Breast epithelium (tissue), 4 donors: ENCODE results near the gene CDK5RAP2. TPM values are rescaled to one million over a fixed set of nuclear protein-coding genes. Genes with fewer than 3 reads are reported as not detected.

Experiments
- DNase-seq, 2 donors: peaks; one replicate each; pipeline ENCODE4 v3.0.0-alpha.2; 2019; ENCODE audit warnings: low spot score in 2 of 2
- H3K27ac ChIP-seq, 2 donors: fragments of 200-600 bp; sonication (generic) in 1 of 2; one replicate each; pipeline ENCODE4 v1.5.1; 2016 to 2019; ENCODE audit warnings: mild to moderate bottlenecking in 1 of 2
- H3K27me3 ChIP-seq, 2 donors: fragments of 200-600 bp; sonication (generic) in 1 of 2; one replicate each; pipeline versions ENCODE4 v1.5.1 to v1.6.0; 2017 to 2019; ENCODE audit warnings: control low read depth in 1 of 2, mild to moderate bottlenecking in 1 of 2
- H3K36me3 ChIP-seq: fragments of 200-600 bp; one replicate; pipeline ENCODE4 v1.5.1; 2019
- H3K4me1 ChIP-seq, 2 donors: fragments of 200-600 bp; sonication (generic); one replicate each; pipeline ENCODE4 v1.5.1; 2016 to 2019; ENCODE audit warnings: control low read depth in 1 of 2
- H3K4me3 ChIP-seq, 3 donors: fragments of 200-600 bp; sonication (generic); 1 replicate in 2 of 3; 2 replicates in 1 of 3; pipeline ENCODE4 v1.5.1; 2016 to 2019; ENCODE audit warnings: mild to moderate bottlenecking in 3 of 3, moderate library complexity in 2 of 3
- H3K9me3 ChIP-seq, 2 donors: fragments of 200-600 bp; sonication (generic) in 1 of 2; one replicate each; pipeline ENCODE4 v1.5.1; 2016 to 2019; ENCODE audit warnings: control low read depth in 1 of 2
- POLR2A ChIP-seq: fragments of 450-650 bp; IDR thresholded peaks from one replicate; pipeline ENCODE4 v1.6.1; 2016; ENCODE audit warnings: antibody characterized with exemption, mild to moderate bottlenecking, moderate library complexity
- POLR2AphosphoS5 ChIP-seq, 3 donors: sonication (generic); formaldehyde crosslinking; IDR thresholded peaks; one replicate each; pipeline ENCODE4 v1.6.1; 2017; ENCODE audit warnings: antibody characterized with exemption in 3 of 3
- intact Hi-C: fragments of 100-400 bp; cut with DNase I; formaldehyde crosslinking; loops from one replicate; pipeline ENCODE4 v1.15.1; 2023; ENCODE audit warnings: low total_unique reads
- total RNA-seq, 3 donors: library from RNA; depleted of rRNA; stranded (reverse); fragments of >200 nt; gene quantifications; one replicate each; pipeline ENCODE4 v1.1.0, GENCODE V29; 2016
- TF ChIP-seq, protein P1 (sequence below), 3 donors: fragments of 450-650 bp; IDR thresholded peaks; one replicate each; pipeline ENCODE4 v1.5.1; 2016 to 2017; ENCODE audit warnings: antibody characterized with exemption in 3 of 3, mild to moderate bottlenecking in 3 of 3, moderate library complexity in 3 of 3

CDK5RAP2 gene
- total RNA-seq, 3 donors from 2014 or later, result 44.5 to 77.4 (median 60.6) TPM

DNA sequence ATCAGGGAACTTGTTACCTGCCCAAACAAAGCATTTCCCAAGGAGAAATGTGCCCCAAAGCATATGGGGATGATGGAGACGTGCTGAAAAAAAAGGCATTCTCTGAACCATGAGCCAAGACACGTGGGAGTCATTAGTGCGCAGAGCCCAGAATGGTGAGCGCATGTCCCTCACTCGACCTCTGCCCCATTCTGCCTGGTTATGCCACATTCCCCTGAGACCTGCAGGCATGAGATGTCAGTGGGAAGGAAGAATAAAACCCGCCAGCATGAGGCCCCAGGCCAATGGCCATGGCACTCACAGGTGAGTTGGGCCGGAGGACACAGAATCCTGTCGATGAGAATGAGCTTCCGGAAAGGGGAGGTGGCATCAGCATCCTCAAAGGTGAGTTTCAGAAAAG is 228.9 kb downstream of the CDK5RAP2 start:
- TF ChIP-seq POLR2A (no peak), POLR2AphosphoS5 (IDR thresholded peaks at IDR 0.05) (no peak)
- TF ChIP-seq, protein P1, sequence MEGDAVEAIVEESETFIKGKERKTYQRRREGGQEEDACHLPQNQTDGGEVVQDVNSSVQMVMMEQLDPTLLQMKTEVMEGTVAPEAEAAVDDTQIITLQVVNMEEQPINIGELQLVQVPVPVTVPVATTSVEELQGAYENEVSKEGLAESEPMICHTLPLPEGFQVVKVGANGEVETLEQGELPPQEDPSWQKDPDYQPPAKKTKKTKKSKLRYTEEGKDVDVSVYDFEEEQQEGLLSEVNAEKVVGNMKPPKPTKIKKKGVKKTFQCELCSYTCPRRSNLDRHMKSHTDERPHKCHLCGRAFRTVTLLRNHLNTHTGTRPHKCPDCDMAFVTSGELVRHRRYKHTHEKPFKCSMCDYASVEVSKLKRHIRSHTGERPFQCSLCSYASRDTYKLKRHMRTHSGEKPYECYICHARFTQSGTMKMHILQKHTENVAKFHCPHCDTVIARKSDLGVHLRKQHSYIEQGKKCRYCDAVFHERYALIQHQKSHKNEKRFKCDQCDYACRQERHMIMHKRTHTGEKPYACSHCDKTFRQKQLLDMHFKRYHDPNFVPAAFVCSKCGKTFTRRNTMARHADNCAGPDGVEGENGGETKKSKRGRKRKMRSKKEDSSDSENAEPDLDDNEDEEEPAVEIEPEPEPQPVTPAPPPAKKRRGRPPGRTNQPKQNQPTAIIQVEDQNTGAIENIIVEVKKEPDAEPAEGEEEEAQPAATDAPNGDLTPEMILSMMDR (IDR thresholded peaks at IDR 0.05), result no peak
- intact Hi-C loops, result loop anchor here (1.0 kb wide), 1 partner anchor 11 kb away; no protein-coding TSS in a partner anchor
- H3K9me3 ChIP-seq, result no peaks in the 10 kb centered on the region
- no peaks in the 10 kb centered on the region for H3K4me1 ChIP-seq
- no peak for DNase-seq
- H3K4me3 ChIP-seq, result no peak overlapping the region
- no peaks in the 10 kb centered on the region for H3K27me3 ChIP-seq
- H3K36me3 ChIP-seq, result no peaks in the 10 kb centered on the region
- no peak overlapping the region for H3K27ac ChIP-seq

DNA sequence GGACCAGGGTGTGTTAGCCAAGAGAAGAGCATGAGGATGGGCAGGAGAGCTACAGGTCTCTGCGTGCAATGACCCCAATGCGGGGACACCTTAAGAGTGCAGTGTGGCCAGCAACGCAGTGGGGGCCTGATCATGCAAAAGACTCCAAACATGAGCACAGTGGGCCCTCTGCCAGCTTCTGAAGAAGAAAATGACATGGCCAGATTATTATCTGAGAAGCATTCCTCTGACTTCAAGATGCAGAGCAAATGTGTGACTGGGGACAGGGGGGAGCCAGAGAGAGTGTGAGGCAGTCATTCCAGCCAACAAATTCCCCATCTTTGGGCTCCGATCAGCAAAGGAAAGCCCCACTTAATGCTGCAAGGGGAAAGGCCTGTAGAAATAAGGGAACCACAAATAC is 229.4 kb downstream of the CDK5RAP2 start:
- H3K36me3 ChIP-seq, result no peaks in the 10 kb centered on the region

DNA sequence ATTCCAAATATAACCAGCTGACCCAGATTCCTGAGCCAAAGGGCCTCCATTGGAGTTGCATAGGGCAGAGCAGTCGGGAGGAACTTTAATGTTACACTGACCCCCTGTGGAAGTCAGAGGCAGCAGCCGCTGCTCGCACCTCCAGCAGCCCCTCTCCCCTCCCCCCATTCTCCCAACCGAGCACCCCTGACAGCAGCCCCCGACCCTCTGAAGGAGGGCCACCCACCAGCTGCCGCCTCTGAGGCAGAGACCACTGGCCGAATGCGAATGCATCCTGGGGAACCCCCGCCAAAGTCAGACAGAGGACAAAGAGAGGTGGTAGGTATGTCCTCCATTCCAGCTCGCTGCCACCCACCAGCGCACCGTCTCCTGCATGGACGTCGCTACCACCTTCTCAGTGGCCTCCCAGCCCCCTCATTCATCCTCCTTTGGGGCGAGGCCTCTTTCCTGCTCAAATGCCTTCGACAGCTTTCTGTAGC is 231.0 kb downstream of the CDK5RAP2 start:
- H3K4me3 ChIP-seq, result no peak overlapping the region
- no peak for TF ChIP-seq POLR2AphosphoS5 (IDR thresholded peaks at IDR 0.05)
- TF ChIP-seq, protein P1 (IDR thresholded peaks at IDR 0.05), result peak in 2 of 3 donors; percentile 38 to 41
- H3K4me1 ChIP-seq, result no peaks in the 10 kb centered on the region
- no peak for DNase-seq
- no peak overlapping the region for H3K27ac ChIP-seq
- H3K27me3 ChIP-seq, result no peaks in the 10 kb centered on the region
- no peaks in the 10 kb centered on the region for H3K9me3 ChIP-seq
- intact Hi-C loops, result loop anchor here (5.0 kb wide), 1 partner anchor 497 kb away; no protein-coding TSS in a partner anchor
- H3K36me3 ChIP-seq, result no peaks in the 10 kb centered on the region

More for the DNA sequence above, 229.4 kb downstream of the CDK5RAP2 start:
- no peaks in the 10 kb centered on the region for H3K4me1 ChIP-seq
- H3K27ac ChIP-seq, result no peak overlapping the region
- no peaks in the 10 kb centered on the region for H3K27me3 ChIP-seq
- TF ChIP-seq POLR2AphosphoS5 (IDR thresholded peaks at IDR 0.05), result no peak
- TF ChIP-seq POLR2A, result no peak
- TF ChIP-seq, protein P1 (IDR thresholded peaks at IDR 0.05), result no peak
- H3K9me3 ChIP-seq, result no peaks in the 10 kb centered on the region
- intact Hi-C loops, result no loop called here
- no peak for DNase-seq
- no peak overlapping the region for H3K4me3 ChIP-seq

DNA sequence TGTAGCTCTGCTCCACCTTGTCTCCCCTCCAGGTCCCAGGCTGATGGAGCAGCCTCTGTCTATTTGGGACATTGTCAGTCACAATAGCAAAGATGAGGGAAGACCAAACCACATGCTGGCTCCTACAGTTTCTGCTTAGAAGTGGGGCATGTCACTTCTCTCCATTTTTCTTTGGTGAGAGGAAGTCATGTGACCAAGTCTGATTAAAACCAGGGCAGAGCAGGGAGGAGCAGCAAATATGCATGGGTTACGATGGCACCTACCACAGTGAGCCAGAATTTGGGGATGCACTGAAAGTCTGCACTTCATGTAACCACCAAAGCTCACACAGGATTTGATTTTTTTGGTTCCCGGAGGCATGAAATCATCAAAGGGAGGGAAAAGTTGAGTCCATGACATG is 234.6 kb downstream of the CDK5RAP2 start:
- no peak overlapping the region for H3K27ac ChIP-seq
- no peaks in the 10 kb centered on the region for H3K27me3 ChIP-seq
- H3K4me3 ChIP-seq, result no peak overlapping the region
- intact Hi-C loops, result loop anchor here (5.0 kb wide), 1 partner anchor 493 kb away; no protein-coding TSS in a partner anchor
- DNase-seq, result no peak
- no peaks in the 10 kb centered on the region for H3K4me1 ChIP-seq
- TF ChIP-seq POLR2A (no peak), POLR2AphosphoS5 (IDR thresholded peaks at IDR 0.05) (no peak)
- TF ChIP-seq, protein P1 (IDR thresholded peaks at IDR 0.05), result no peak
- no peaks in the 10 kb centered on the region for H3K9me3 ChIP-seq
- no peaks in the 10 kb centered on the region for H3K36me3 ChIP-seq

DNA sequence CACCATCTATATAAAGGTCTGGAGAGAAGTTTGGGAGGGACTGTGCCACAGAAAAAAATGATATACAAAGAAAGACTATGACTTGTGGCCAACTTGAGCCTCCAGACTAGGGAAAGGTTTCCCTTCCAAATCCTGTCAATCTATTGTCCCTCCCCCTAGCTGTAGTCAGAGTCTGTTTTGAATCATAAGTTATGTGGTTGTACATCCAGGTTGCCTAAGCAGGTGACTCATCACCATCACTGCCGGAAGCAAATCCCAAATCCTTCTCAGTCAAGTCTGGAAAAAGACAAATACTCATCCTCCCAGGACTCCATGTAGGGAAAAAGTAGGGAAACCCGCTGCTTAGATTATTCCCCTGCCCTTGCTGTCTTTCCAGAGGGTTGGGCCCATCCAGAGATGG is 235.7 kb downstream of the CDK5RAP2 start:
- Histone ChIP-seq H3K4me1 (no peaks in the 10 kb centered on the region), H3K27me3 (no peaks in the 10 kb centered on the region), H3K9me3 (no peaks in the 10 kb centered on the region), H3K36me3 (no peaks in the 10 kb centered on the region), H3K27ac (no peak overlapping the region), H3K4me3 (no peak overlapping the region)
- intact Hi-C loops, result no loop called here
- TF ChIP-seq, protein P1 (IDR thresholded peaks at IDR 0.05), result no peak
- no peak for TF ChIP-seq POLR2A
- no peak for TF ChIP-seq POLR2AphosphoS5 (IDR thresholded peaks at IDR 0.05)
- no peak for DNase-seq
